Activated CD4-positive, CD25-positive, alpha-beta regulatory T cell (primary cell): ENCODE data around the gene MFN2.

Experiments
- DNase-seq, 4 experiments: peaks; one replicate each; lab custom pipeline; 2025; lab: John Stamatoyannopoulos, UW

MFN2 gene

DNA sequence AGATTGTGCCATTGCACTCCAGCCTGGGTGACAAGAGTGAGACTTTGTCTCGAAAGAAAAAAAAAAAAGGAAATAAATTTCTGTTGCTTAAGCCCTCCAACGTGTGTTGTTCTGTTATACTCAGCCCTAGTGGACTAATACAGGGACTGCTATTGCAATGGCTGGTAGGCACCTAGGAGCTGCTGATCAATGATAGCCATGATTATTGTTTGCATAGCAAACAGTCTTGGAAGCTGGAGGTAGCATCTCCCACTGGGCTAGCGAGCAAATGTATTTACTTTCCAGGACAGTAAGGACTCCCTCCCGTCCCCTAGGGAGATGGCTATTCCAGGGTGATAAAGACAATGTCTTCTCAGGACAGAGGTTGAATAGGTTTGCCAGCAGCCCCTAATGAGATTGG is 69.4 kb downstream of the MFN2 start:
- no peak for DNase-seq

- DNase-seq = no peak
Measured at GRCh38 chr1:12051361-12051760, 71.1 kb downstream of the MFN2 start.

- peak in 1 of 4 experiments; percentile 26 for DNase-seq
Measured at GRCh38 chr1:12052008-12052573, 71.8 kb downstream of the MFN2 start.

GRCh38 chr1:12052997-12053686 is 72.9 kb downstream of the MFN2 start:
- DNase-seq = no peak

- DNase-seq = no peak
Measured at GRCh38 chr1:12053752-12054548, 73.7 kb downstream of the MFN2 start.

GRCh38 chr1:12055259-12055658 is 75.0 kb downstream of the MFN2 start:
- no peak for DNase-seq

DNA sequence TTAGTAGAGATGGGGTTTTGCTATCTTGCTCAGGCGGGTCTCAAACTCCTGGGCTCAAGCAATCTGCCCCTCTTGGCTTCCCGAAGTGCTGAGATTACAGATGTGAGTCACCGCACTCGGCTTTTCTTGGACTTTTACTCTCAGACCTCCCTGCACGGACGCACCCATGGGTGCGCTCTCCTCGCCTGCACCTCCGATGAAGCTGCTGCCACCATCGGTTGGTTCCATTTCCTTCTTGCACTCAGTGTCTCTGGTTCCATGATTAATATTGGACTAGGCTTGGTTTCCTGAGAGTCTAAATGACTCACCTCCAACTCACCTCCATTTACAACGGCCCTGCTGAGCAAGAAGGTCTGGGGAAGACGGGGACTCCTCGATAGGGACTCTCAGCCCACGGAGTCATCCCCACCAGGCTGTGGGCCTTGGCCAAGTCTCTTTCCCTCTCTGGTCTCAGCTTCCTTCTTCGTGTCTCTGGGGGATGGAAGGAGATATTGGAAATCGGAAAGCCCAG is 76.1 kb downstream of the MFN2 start:
- DNase-seq = no peak

- no peak for DNase-seq
Measured at GRCh38 chr1:12057382-12057781, 77.1 kb downstream of the MFN2 start.

- DNase-seq = no peak
Measured at GRCh38 chr1:12057940-12058687, 77.9 kb downstream of the MFN2 start.

DNA sequence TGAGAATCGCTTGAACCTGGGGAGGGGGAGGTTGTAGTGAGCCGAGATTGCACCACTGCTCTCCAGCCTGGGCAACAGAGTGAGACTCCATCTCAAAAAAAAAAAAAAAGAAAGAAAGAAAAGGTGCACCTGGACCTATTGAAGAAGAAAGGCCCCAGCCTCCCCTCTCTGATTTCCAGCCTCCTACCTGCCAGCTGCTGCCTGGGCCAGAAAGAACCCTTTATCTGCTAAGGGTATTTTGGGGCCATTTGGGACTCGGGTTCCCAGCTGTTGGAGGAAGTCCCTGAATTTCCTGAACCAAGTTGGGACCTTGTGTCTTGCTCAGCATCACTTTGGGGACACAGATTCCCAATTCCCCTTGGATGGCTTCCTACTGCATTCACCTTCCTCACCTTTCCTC is 79.0 kb downstream of the MFN2 start:
- no peak for DNase-seq

GRCh38 chr1:12059722-12060464 is 79.6 kb downstream of the MFN2 start:
- no peak for DNase-seq

GRCh38 chr1:12060500-12060899 is 80.3 kb downstream of the MFN2 start:
- DNase-seq = no peak
